Liver (tissue), 9 donors: Measurements from ENCODE around the gene CNMD. TPM values are rescaled to one million over a fixed set of nuclear protein-coding genes. Genes with fewer than 3 reads are reported as not detected.

ENCODE experiments used
- DNase-seq: peaks from one replicate; pipeline ENCODE4 v3.0.0-alpha.2; 2017; ENCODE audit warnings: low spot score
- H3K27ac ChIP-seq, 2 donors: one replicate each; pipeline ENCODE4 v1.7.0; 2013; ENCODE audit warnings: inconsistent platforms in 2 of 2, low read length in 2 of 2, control low read depth in 1 of 2, low read depth in 1 of 2, mild to moderate bottlenecking in 1 of 2
- H3K27me3 ChIP-seq, 4 donors: one replicate each; pipeline versions ENCODE4 v1.6.1 to v1.7.0; 2013; ENCODE audit warnings: low read length in 3 of 4, inconsistent platforms in 1 of 4, mild to moderate bottlenecking in 1 of 4, moderate library complexity in 1 of 4; ENCODE audit not compliant: control insufficient read depth in 4 of 4, insufficient read depth in 4 of 4
- H3K36me3 ChIP-seq, 4 donors: one replicate each; pipeline versions ENCODE4 v1.6.1 to v1.7.0; 2013; ENCODE audit warnings: low read length in 3 of 4, mild to moderate bottlenecking in 3 of 4, low read depth in 1 of 4, moderate library complexity in 1 of 4; ENCODE audit not compliant: control insufficient read depth in 4 of 4, insufficient read depth in 3 of 4
- H3K4me1 ChIP-seq, 4 donors: one replicate each; pipeline versions ENCODE4 v1.6.1 to v1.7.0; 2013; ENCODE audit warnings: low read length in 3 of 4, mild to moderate bottlenecking in 3 of 4, moderate library complexity in 1 of 4; ENCODE audit not compliant: control insufficient read depth in 4 of 4, insufficient read depth in 4 of 4
- H3K4me3 ChIP-seq, 3 donors: one replicate each; pipeline versions ENCODE4 v1.6.1 to v1.7.0; 2013; ENCODE audit warnings: low read length in 3 of 3, control low read depth in 1 of 3, low read depth in 1 of 3, mild to moderate bottlenecking in 1 of 3
- H3K9ac ChIP-seq, 2 donors: one replicate each; pipeline ENCODE4 v1.7.0; 2013; ENCODE audit warnings: low read length in 2 of 2, mild to moderate bottlenecking in 2 of 2, moderate library complexity in 2 of 2, control low read depth in 1 of 2, low read depth in 1 of 2
- H3K9me3 ChIP-seq, 4 donors: one replicate each; pipeline versions ENCODE4 v1.6.1 to v1.7.0; 2013; ENCODE audit warnings: low read length in 3 of 4; ENCODE audit not compliant: control insufficient read depth in 4 of 4
- ATF3 ChIP-seq: IDR thresholded peaks from 2 replicates; pipeline ENCODE4 v1.6.1; 2016; ENCODE audit warnings: antibody characterized with exemption
- CTCF ChIP-seq: fragments of 150-350 bp; IDR thresholded peaks from 2 replicates; pipeline ENCODE4 v1.5.1; 2017; ENCODE audit warnings: improper control_type of control experiment, low read depth, low read length; ENCODE audit not compliant: missing input control
- EGR1 ChIP-seq, 2 donors: IDR thresholded peaks; 2 replicates each; pipeline ENCODE4 v1.6.1; 2016 to 2018; ENCODE audit warnings: antibody characterized with exemption in 2 of 2, low read depth in 2 of 2
- FOXA1 ChIP-seq: IDR thresholded peaks from 2 replicates; pipeline ENCODE4 v1.6.1; 2016; ENCODE audit warnings: antibody characterized with exemption
- FOXA2 ChIP-seq: IDR thresholded peaks from 2 replicates; pipeline ENCODE4 v1.6.1; 2016; ENCODE audit warnings: antibody characterized with exemption
- HNF4A ChIP-seq, 2 donors: conservative IDR thresholded peaks; 2 replicates each; pipeline ENCODE4 v1.6.1; 2016; ENCODE audit warnings: antibody characterized with exemption in 2 of 2, mild to moderate bottlenecking in 2 of 2
- HNF4G ChIP-seq: IDR thresholded peaks from 2 replicates; pipeline ENCODE4 v1.6.1; 2016; ENCODE audit warnings: antibody characterized with exemption
- JUND ChIP-seq, 2 donors: IDR thresholded peaks; 2 replicates each; pipeline ENCODE4 v1.6.1; 2016; ENCODE audit warnings: antibody characterized with exemption in 2 of 2
- MAX ChIP-seq: IDR thresholded peaks from 2 replicates; pipeline ENCODE4 v1.6.1; 2016; ENCODE audit warnings: antibody characterized with exemption
- NR2F2 ChIP-seq: IDR thresholded peaks from 2 replicates; pipeline ENCODE4 v1.6.1; 2016; ENCODE audit warnings: antibody characterized with exemption
- RAD21 ChIP-seq, 2 donors: IDR thresholded peaks; 2 replicates each; pipeline ENCODE4 v1.6.1; 2016; ENCODE audit warnings: antibody characterized with exemption in 2 of 2, mild to moderate bottlenecking in 2 of 2
- RXRA ChIP-seq, 2 donors: IDR thresholded peaks; 2 replicates each; pipeline ENCODE4 v1.6.1; 2017 to 2018; ENCODE audit warnings: antibody characterized with exemption in 2 of 2, mild to moderate bottlenecking in 1 of 2
- SP1 ChIP-seq: IDR thresholded peaks from 2 replicates; pipeline ENCODE4 v1.6.1; 2018; ENCODE audit warnings: antibody characterized with exemption, mild to moderate bottlenecking
- TAF1 ChIP-seq: conservative IDR thresholded peaks from 2 replicates; pipeline ENCODE4 v1.6.1; 2016; ENCODE audit warnings: antibody characterized with exemption, mild to moderate bottlenecking
- ZBTB33 ChIP-seq: IDR thresholded peaks from 2 replicates; pipeline ENCODE4 v1.6.1; 2016; ENCODE audit warnings: antibody characterized with exemption
- WGBS: extraction: QIAGEN DNeasy Blood & Tissue Kit; methylation state at CpG from one replicate; pipeline ENCODE4 v1.1.7; 2013; 5-methylcytosine and 5-hydroxymethylcytosine counted together
- polyA plus RNA-seq, 2 donors: library from polyadenylated mRNA; stranded (reverse) in 1 of 2; unstranded in 1 of 2; fragments of 200-250 nt in 1 of 2; fragments of >200 nt in 1 of 2; fragmentation: Nextera tagmentation in 1 of 2; extraction: Ambion mirVana in 1 of 2; gene quantifications; one replicate each; pipeline versions ENCODE4 v1.2.1 to v1.2.3, GENCODE V29; 2013 to 2015
- total RNA-seq, 2 donors: library from RNA; depleted of rRNA; stranded (reverse); fragments of >200 nt; gene quantifications; one replicate each; pipeline ENCODE4 v1.2.3, GENCODE V29; 2014
- donor health status: healthy.
- donor health status: healthy.
- donor health status: healthy.
- donor health status: healthy.
- donor health status: healthy.

CNMD gene
- total and polyA plus RNA-seq, 4 donors = not detected

DNA sequence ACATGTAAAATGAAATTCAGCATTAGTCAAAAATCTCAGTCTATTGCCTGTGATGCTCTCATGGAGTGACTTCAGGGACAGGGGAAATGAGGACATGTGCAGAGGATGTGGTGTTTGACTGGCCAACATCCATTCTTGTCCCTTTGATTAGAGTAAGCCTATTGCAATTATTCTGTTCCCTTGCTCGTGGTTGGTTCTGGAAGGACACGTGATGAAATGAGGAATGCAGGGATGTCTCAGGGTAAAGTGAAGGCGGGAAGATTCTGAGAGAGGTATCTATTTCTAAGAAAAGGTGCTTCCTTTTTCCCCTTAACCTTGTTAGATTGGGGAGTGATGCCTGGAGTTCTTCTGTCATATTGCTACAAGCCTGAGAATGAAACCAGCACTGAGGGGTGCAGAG, 37.1 kb upstream of the CNMD start:
- WGBS = 58% methylated on average over 3 of the region's 3 CpGs
- peaks cover 0 to 8% (median 0%) of the 10 kb centered on the region in 4 donors for H3K27me3 ChIP-seq
- DNase-seq = no peak
- H3K36me3 ChIP-seq = no peaks in the 10 kb centered on the region
- TF ChIP-seq EGR1 (IDR thresholded peaks at IDR 0.05; ENCODE audit: low read depth in 2 of 2) = no peak
- no peak for TF ChIP-seq JUND (IDR thresholded peaks at IDR 0.05)
- no peak for TF ChIP-seq NR2F2
- TF ChIP-seq FOXA1 = no peak
- TF ChIP-seq FOXA2 = no peak
- TF ChIP-seq MAX = no peak
- no peak for TF ChIP-seq HNF4G
- TF ChIP-seq ZBTB33 = no peak
- no peaks in the 10 kb centered on the region for H3K9me3 ChIP-seq
- H3K4me1 ChIP-seq = no peaks in the 10 kb centered on the region
- no peak overlapping the region for H3K9ac ChIP-seq
- H3K27ac ChIP-seq = no peak overlapping the region
- no peak overlapping the region for H3K4me3 ChIP-seq

DNA sequence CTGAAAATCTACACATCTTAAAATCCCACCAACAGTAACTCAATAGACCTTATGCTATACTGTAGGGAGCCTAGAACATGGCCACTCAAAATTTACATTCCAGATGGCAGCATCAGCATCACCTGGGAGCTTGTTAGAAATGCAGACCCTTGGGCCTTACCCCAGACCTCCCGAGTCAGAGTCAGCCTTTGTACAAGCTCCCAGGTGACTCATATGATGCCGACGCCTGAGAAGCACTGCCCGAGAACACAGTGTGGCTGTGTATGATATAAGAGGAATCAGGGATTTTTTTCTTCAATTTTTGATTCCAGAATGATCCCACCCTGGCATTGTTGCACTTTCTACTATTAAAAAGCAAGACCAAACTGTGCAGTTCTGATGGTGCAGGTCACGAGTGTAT, 35.9 kb upstream of the CNMD start:
- Histone ChIP-seq H3K9ac (no peak overlapping the region), H3K4me3 (no peak overlapping the region), H3K27me3 (peaks cover 0 to 8% (median 0%) of the 10 kb centered on the region in 4 donors), H3K9me3 (no peaks in the 10 kb centered on the region), H3K4me1 (no peaks in the 10 kb centered on the region), H3K27ac (no peak overlapping the region), H3K36me3 (no peaks in the 10 kb centered on the region)
- TF ChIP-seq FOXA2 (no peak), RAD21 (IDR thresholded peaks at IDR 0.05) (no peak), ZBTB33 (no peak), CTCF (no peak), RXRA (IDR thresholded peaks at IDR 0.05) (no peak)
- 69% methylated on average over 5 of the region's 5 CpGs for WGBS
- DNase-seq = no peak

GRCh38 chr13:52767949-52768516, 28.4 kb upstream of the CNMD start:
- no peaks in the 10 kb centered on the region for H3K27me3 ChIP-seq
- H3K4me1 ChIP-seq = no peaks in the 10 kb centered on the region
- no peaks in the 10 kb centered on the region for H3K9me3 ChIP-seq
- 68% methylated on average over 4 of the region's 4 CpGs for WGBS
- DNase-seq = no peak
- TF ChIP-seq SP1 (no peak), TAF1 (no peak), FOXA2 (no peak), ATF3 (no peak), HNF4A (conservative IDR thresholded peaks at IDR 0.05) (no peak), RAD21 (IDR thresholded peaks at IDR 0.05) (no peak), HNF4G (no peak), RXRA (IDR thresholded peaks at IDR 0.05) (no peak), CTCF (no peak)
- no peak overlapping the region for H3K4me3 ChIP-seq
- H3K9ac ChIP-seq = no peak overlapping the region
- H3K36me3 ChIP-seq = no peaks in the 10 kb centered on the region
- no peak overlapping the region for H3K27ac ChIP-seq
